Measurements from ENCODE around the gene TPRG1L.

The TPRG1L gene

DNA sequence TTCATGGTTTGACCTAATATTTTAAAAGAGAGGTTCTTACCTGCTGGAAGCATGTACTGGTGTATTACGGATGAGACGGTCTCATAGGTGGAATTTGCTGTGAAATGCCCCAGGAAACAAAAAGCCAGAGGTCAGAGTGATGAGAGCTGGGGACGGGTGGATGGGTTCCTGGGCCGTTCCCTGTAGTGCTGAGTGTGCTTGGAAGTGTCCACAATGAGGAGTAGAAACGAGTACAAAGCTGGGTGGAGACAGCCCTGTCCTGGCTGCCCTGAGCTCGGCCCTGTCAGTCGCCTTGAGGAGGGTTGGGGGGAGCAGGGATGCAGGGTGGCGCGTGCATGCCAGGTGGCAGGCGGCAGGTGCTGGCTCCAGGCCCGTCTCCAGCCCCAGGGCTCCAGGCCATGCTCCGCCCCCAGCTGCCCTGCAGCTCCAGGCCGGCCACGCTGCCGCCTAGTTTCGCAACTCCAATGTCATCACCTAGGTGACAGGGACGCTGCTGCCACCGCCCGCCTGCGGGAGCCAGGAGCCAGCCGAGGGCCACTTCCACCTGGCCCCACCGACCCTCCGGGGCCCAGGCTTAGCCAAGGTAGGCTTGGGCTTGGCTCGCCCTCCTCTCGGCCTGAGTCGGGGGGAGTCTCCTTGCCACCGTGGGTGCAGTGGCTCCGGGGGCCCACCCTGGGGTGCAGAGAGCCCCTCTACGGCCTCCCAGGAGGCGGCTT lies 43.9 kb downstream of the TPRG1L start:
- no peak for DNase-seq

DNA sequence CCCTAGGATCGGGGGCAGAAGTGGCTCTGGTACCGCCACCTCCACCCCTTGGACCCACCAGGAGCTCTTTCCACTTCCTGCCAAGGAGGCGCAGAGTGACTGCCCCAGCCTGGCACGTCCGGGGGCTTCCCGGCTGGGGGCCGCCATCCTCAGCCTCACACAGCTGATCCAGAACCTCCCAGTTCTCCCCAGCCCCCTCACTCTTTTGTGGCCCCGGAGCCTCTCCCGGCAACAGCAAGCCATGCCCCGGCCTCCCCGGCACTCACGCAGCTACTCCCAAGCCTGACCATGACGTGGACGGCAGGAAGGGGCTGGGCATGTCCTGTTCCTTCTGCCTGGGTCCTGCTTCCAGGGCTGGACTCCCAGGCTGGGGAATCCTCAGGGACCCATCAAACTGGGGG lies 44.6 kb downstream of the TPRG1L start:
- no peak for DNase-seq

DNA sequence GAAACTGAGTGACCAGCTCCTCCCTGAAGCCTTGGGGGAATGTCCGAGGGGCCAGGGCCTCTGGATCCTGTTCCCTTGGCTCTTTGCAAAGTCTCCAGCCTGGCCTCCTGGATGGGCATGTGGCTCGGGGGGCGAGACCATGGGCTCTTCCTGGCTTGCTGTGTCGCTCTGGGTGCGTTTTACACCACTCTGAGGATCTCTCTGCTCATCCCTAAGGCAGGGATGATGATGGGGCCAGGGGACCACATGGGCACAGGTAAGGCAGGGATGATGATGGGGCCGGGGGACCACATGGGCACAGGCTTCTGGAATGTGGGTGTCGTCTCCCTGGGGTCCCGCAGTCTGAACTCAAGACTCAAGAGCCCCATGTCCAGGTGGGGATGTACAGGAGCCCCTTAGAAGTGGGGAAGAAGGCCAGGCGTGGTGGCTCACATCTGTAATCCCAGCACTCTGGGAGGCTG lies 45.2 kb downstream of the TPRG1L start:
- DNase-seq = no peak

DNA sequence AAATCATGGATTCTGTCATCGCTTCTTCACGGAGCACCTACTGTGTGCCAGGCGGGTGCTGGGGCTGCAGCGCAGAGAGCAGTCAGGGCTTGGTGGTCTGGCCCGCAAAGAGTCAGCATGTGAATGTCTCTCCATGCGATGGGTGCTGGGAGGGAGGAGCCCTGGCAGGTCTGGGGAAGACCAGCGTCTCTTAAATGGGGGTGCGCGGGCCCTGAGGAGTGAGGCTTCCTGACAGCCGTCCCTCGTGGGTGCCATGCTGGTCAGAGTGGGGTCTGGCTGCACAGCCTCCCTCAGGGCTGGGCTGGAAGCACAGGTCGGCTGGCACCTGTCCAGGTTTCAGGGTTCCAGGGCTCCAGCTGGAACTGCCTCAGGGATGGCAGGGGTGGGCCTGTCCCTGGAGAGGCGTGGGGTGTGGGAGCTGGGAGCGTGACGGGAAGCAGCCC lies 46.0 kb downstream of the TPRG1L start:
- no peak for DNase-seq

DNA sequence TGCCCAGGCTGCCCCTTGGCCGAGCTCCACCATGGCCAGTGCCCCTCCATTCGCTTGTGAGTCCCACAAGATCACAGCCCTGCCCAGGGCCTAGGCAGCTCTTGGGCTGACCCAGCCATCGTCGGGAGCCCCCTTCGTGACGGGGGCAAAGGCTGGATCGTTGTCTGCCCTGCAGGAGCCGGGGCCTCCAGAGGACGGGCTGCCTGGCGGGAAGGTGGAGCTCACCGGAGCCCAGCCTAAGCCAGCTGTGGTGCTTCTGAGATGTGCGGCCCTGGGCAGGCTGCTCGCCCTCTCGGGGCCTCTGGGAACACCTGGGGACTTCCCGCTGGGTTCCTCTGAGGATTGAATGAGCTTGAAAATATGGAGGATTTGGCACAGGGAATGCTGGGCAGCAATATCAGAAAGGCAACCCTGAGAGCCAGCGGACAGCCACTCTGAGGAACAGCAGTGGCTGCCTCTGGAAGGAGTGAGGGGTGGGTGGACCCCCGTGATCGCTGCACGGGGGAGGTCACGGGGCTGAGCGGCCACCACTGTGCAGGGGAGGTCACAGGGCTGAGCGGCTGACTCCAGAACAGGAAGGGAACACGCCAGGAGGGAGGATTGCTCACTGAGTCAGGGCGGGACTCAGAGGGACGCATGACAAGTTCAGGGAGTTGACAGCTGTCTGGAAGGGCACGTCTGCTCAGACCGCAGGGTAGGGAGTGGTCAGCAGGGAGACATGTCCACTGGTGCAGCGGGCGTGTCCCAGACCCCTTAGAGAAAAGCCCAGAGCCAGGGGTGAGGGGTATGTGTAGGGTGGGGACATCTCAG lies 46.8 kb downstream of the TPRG1L start:
- DNase-seq = no peak

DNA sequence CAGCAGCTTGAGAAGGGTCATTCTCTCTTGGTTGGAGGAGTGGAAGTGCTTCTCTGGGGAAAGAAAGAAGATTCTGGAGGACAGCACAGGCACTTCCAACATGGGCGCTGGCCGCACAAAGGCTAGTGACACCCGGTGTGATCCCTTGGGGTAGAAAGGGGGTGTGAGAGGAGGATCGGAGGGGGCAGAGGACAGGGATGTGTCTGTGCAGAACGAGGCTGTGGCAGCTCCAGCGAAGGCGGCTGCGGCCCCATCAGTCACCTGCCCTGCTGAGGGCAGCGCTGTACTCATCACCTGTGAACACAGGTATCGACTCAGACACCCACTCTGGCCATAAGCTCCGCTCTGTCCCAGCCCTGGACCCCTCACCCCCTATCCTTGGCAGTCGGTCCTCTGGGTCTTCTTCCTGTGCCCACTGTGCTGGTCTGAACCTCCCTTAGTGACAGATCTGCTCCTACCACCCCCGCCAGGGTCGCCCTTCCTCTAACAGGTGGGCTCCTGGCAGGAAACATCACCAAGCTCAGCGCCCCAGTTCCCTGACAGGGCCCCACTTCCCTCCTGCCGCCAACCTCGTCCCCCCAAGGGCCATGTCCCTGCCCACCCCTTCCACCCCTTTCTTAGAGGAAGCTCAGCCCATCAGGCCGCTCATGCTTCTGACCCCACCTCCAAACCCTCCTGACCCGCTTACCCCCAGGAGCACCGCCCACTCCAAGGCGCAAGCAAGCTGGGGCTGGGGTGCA lies 47.6 kb downstream of the TPRG1L start:
- no peak for DNase-seq

DNA sequence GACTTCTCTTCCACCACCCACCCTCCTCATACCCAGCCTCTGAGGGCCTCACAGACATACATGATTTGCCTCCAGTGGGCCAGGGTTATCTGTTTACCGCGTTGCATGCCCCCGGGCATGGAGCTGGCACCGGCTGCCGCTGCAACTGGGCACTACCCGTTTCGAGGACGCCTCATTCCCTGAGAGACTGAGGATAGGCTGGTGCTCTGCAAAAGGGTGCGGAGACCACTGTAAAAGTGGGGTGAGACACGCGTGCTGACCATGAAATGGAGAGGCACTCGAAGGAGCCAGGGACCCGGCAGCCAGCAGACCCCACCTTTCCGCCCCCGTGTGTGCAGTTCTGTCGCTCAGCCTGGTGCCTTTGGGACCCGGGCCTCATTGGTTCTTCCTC lies 48.2 kb downstream of the TPRG1L start:
- DNase-seq = no peak

DNA sequence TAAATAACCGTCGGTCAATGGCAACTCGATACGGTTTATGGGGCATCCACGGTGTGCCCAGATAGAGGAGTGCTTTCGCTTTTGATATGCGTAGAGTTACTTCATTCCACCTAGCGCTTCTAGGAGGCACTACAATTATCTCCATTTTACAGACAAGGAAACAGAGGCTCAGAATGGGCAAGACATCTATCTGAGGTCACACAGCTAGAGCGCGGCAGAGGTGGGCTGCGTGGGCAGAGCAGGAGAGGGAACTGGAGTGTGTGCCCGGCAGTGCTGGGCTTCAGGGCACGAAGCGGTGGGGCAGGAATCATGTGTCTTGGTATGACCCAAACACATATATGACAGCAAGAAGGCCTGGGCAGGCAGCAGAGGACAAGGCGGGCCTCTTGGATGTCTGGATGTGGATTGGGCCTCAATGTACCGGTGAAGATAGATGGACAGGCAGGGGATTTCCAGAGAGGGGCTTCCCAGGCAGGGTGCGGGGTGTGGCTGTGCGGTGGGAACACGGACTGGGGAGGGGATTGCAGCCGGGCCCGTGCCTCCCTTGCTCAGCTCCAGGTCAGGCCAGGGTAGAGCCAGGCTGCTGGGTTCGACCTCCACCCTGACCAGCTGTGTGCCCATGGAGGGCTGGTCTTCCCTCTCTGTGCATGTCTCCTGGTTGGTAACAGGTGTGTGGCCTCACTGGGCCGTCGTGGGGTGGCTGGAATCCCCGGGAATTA lies 48.7 kb downstream of the TPRG1L start:
- DNase-seq = no peak

DNA sequence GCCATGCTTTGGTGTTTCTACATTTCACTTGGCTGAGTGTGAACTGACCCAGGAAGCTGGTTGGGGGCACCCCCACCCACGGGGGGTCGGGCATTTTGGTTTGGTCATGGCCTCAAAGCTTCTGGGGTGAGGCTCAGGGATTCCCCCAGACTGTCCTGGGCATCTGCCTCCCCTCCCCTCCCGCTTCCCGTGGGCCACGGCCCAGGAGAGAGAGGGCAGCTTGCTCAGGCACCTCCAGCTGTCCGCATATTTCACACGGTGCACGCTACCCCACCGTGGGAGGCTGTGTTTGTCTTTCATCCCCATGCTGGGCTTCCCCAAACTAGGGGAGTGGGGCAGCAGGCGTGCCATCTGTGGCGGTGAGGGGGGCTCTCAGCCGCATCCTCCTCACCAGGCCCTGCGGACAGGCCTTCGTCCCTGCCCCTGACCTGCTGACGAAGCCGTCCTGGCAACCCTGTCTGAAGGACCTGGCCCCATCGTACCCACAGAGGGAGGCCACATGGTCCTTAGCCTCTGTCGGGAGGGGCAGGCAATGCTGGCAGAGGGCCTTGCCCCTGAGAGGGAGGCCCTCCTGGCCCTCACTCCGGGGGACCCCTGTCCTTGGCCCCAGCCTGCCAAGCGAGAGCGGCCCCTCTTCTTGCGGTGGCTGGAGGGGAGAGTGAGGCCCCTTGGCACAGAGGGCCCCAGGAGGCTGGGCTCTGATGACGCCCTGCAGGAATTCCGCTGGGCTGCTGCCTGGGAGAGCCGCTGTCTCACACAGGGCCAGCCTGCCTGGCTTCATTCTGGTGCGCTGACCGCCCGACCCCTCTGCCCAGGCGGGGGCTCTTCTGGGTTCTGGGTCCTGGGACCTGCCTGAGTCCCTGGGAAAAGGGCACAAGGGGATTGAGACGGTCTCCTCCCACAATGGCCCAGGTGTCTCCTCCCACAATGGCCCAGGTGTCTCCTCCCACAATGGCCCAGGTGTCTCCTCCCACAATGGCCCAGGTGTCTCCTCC lies 49.6 kb downstream of the TPRG1L start:
- no peak for DNase-seq

DNA sequence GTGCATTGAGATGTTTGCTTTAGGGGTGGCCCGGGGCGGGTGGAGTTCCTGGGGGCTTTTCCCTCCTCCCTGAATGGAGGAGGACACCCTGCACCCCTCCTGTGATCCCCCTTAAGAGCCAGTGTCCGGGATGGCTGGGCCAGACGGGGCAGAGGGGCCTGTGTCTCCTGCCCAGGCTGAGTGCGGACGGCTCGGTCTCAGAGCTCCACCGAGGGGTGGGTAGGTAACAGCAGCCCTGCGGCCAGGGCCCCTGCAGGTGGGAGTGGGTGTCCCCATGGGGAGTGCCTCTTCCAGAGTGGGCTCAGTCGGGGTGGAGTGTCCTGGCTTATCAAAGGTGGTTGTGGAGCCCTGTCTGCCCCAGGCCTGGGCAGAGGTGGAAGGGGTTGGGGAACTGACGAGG lies 50.6 kb downstream of the TPRG1L start:
- no peak for DNase-seq

DNA sequence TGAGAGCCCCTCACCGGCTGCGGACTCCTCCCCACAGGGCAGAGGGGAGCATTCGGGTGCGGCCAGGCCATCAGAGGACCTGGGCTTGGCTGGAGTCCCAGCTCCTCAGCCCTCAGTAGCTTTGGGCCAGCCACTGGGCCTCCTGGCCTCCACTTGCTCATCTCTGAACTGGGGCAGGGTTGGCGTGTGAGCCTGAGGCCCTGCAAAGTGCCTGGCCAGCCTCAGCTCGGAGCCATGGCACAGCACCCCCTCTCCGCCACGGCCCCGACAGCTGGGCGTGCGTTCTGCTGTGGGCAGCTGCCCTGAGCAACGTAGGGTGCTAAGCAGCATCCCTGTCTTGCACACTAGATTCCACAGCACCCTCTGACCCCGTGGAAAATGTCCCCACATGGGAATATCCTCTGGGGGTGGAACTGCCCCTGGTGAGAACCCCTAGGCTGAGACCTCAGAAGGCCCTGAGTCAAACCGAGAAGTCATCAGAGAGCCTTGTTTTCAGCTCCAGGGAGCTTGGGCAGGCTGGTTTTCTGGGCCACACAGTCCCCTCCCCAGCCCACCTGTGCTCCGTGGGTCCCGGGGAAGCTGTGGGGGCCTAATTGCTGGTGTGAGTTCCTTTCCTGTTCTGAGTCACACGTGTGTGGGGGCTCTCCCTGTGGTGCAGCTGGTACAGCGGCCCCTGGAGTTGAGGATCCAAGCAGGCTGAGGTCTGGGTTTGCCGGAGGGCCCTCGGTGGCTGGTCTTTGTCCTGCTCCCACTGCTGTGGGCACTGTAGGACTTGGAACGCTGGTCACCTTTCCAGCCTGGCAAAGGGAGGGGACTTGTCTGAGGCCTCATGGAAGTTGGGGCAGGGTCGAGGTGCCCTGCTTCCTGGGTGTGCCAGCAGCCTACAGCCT lies 52.0 kb downstream of the TPRG1L start:
- DNase-seq = no peak

DNA sequence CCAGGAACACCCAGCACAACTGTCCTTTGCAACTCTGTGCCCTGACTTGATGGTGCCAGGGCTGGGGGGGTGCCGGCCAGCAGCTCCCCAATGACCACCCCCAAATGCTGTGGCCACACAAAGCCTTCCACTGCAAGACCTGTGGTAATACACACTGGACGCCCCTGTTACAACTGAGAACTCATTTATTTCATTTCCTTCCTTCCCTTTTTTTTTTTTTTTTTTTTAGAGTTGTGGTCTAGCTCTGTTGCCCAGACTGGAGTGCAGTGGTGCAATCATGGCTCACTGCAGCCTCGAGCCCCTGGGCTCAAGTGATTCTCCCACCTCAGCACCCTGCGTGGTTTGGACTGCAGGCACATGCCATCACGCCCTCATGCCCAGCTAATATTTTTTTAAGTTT lies 52.7 kb downstream of the TPRG1L start:
- no peak for DNase-seq

DNA sequence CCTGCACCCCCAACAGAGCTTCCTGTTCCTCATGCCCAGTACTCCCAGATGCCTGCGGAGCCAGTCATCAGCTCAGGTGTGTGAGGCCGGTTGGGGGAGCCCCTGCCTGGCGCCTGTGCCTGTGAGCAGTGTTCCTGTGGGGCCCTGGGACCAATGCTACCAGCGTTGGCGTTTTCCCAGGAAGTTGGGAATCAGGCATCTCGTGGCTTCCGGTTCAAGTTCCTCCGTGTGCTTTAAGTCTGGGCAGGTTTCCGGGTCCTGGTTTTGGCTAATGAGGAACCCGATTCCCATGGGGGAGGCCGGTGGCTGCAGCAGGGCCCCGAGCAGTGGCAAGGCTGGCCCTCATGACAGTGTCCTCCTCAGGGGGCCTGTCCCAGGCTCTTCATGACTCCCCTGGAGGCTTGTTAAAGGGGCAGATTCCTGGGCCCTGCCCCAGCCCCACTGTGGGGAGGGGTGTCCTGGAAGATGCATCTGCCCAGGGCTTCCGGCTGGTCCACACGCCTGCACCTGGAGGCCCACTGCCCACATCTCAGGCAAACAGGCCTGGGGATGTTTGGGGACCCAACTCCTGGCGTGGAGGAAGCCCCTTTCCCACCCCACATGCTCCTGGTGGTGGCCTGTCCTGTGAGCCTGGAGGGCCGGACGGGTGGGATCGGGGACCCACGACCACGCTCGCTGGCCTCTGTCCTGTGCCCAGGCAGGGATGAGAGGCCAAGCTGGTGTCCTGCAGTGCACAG lies 53.7 kb downstream of the TPRG1L start:
- no peak for DNase-seq

DNA sequence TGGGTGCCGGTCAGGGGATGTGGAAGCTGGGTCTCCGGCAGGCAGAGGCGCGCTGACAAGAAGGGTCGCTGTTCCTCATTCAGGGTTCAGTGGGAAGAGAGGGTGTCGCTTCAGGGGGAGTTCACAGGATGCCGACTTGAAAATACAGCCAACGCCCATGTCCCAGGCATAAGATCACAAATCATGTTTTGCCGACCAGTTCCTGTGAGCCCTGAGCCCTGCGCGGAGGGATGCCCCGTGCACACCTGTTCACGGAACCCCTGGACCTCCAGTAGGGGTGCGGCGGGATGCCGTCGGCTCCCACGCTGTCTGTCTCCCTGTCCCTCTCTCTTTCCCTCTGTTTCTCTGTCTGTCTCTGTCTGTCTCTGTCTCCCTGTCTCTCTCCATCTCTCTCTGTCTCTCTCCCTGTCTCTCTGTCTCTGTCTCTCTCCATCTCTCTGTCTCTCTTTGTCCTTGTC lies 54.3 kb downstream of the TPRG1L start:
- DNase-seq = no peak

Data from NK-92 treated with Interleukin-12 subunit alpha and Interleukin-12 subunit beta, amount 100 ng/mL, for 24 hours (cell line).